ENCODE data around the gene CDV3. TPM values are rescaled to one million over a fixed set of nuclear protein-coding genes. Genes with fewer than 3 reads are reported as not detected.

Gene CDV3
- total RNA-seq, 1 donor from 2014 or later = 238 TPM

GRCh38 chr3:133568294-133569014 is 5.0 kb upstream of the CDV3 start:
- DNase-seq (ENCODE audit: low spot score) = no peak

GRCh38 chr3:133570139-133570936 is 3.1 kb upstream of the CDV3 start:
- DNase-seq (ENCODE audit: low spot score) = no peak

GRCh38 chr3:133570937-133571320 is 2.6 kb upstream of the CDV3 start:
- no peak for DNase-seq (ENCODE audit: low spot score)

- DNase-seq (ENCODE audit: low spot score) = no peak
Observed at GRCh38 chr3:133572158-133573053, 1.1 kb upstream of the CDV3 start.

- peak; percentile 100 for DNase-seq (ENCODE audit: low spot score)
Observed at GRCh38 chr3:133573054-133573628, 345 bp upstream of the CDV3 start.

- peak; percentile 94 for DNase-seq (ENCODE audit: low spot score)
Observed at GRCh38 chr3:133574260-133574881, 885 bp downstream of the CDV3 start.

- DNase-seq (ENCODE audit: low spot score) = no peak
Observed at GRCh38 chr3:133575086-133575485, 1.6 kb downstream of the CDV3 start.

- DNase-seq (ENCODE audit: low spot score) = no peak
Observed at GRCh38 chr3:133576169-133576568, 2.7 kb downstream of the CDV3 start.

- no peak for DNase-seq (ENCODE audit: low spot score)
Observed at GRCh38 chr3:133578548-133579191, 5.2 kb downstream of the CDV3 start.

- no peak for DNase-seq (ENCODE audit: low spot score)
Observed at GRCh38 chr3:133583396-133583795, 9.9 kb downstream of the CDV3 start.

GRCh38 chr3:133588035-133588434 is 14.5 kb downstream of the CDV3 start:
- DNase-seq (ENCODE audit: low spot score) = no peak

- no peak for DNase-seq (ENCODE audit: low spot score)
Observed at GRCh38 chr3:133588784-133589465, 15.4 kb downstream of the CDV3 start.

- no peak for DNase-seq (ENCODE audit: low spot score)
Observed at GRCh38 chr3:133589503-133589902, 16.0 kb downstream of the CDV3 start.

- no peak for DNase-seq (ENCODE audit: low spot score)
Observed at GRCh38 chr3:133591271-133591742, 17.8 kb downstream of the CDV3 start.

GRCh38 chr3:133592843-133593242 is 19.4 kb downstream of the CDV3 start:
- DNase-seq (ENCODE audit: low spot score) = no peak

GRCh38 chr3:133593243-133593642 is 19.8 kb downstream of the CDV3 start:
- DNase-seq (ENCODE audit: low spot score) = no peak

- DNase-seq (ENCODE audit: low spot score) = no peak
Observed at GRCh38 chr3:133595341-133595740, 21.9 kb downstream of the CDV3 start.

GRCh38 chr3:133598405-133598804 is 24.9 kb downstream of the CDV3 start:
- DNase-seq (ENCODE audit: low spot score) = no peak

GRCh38 chr3:133599280-133599679 is 25.8 kb downstream of the CDV3 start:
- DNase-seq (ENCODE audit: low spot score) = no peak

All from mesenteric fat pad (tissue), 1 donor.